Panc1 (cell line): ENCODE measurements around the gene ASB7. TPM values are rescaled to one million over a fixed set of nuclear protein-coding genes. Genes with fewer than 3 reads are reported as not detected.

Experiments
- ATAC-seq: fragments of 200-7000 bp; cut with Tn5 transposase; 2 replicates; pipeline ENCODE4 v1.9.1; 2020; ENCODE audit warnings: mild to moderate bottlenecking, moderate library complexity
- BruUV-seq: library from RNA; stranded (reverse); fragments of 400-500 nt; replicated peaks from 2 replicates; lab custom pipeline; 2021; lab: Mats Ljungman, UMichigan
- CTCF ChIA-PET: fragments of 300-600 bp; sonication (Branson Sonifier 250); formaldehyde crosslinking; loops from one replicate; lab custom pipeline; 2022; ENCODE audit warnings: antibody characterized with exemption; lab: Charles Lee
- POLR2A ChIA-PET: fragments of 300-600 bp; sonication (Branson Sonifier 250); formaldehyde crosslinking; loops from one replicate; lab custom pipeline; 2022; ENCODE audit warnings: antibody characterized with exemption; lab: Charles Lee
- DNase-seq: peaks from one replicate; pipeline ENCODE4 v3.0.0-alpha.2; 2010; ENCODE audit warnings: low read depth, low spot score
- H3K27ac ChIP-seq: 2 replicates; pipeline ENCODE4 v1.5.1; 2011; ENCODE audit warnings: mild to moderate bottlenecking, low read length, inconsistent platforms
- H3K27me3 ChIP-seq: fragments of 200-500 bp; sonication (Bioruptor generic); 2 replicates; pipeline ENCODE4 v1.6.0; 2014; ENCODE audit warnings: low read length, inconsistent platforms; ENCODE audit not compliant: control insufficient read depth, insufficient read depth
- H3K36me3 ChIP-seq: fragments of 200-500 bp; sonication (Bioruptor generic); 2 replicates; pipeline ENCODE4 v1.5.1; 2014; ENCODE audit warnings: inconsistent platforms, mild to moderate bottlenecking, low read length, moderate library complexity; ENCODE audit not compliant: control insufficient read depth, insufficient read depth
- H3K4me1 ChIP-seq: 2 replicates; pipeline ENCODE4 v1.5.1; 2011; ENCODE audit warnings: inconsistent platforms, mild to moderate bottlenecking, low read length, moderate library complexity; ENCODE audit not compliant: control insufficient read depth, insufficient read depth
- H3K4me3 ChIP-seq, 2 experiments: 2 replicates each; pipeline ENCODE4 v1.5.1; 2011 to 2012; ENCODE audit warnings: low read depth in 2 of 2, low read length in 2 of 2, mild to moderate bottlenecking in 2 of 2, inconsistent platforms in 1 of 2, moderate library complexity in 1 of 2
- H3K9me3 ChIP-seq: fragments of 200-500 bp; sonication (Bioruptor generic); 2 replicates; pipeline ENCODE4 v1.5.1; 2014; ENCODE audit warnings: low read depth, mild to moderate bottlenecking, inconsistent platforms, low read length, moderate library complexity; ENCODE audit not compliant: control insufficient read depth, insufficient read depth
- CTCF ChIP-seq: fragments of 450-650 bp; IDR thresholded peaks from 2 replicates; pipeline ENCODE4 v1.5.1; 2017; ENCODE audit warnings: mild to moderate bottlenecking
- POLR2AphosphoS5 ChIP-seq: IDR thresholded peaks from 2 replicates; pipeline ENCODE4 v1.6.1; 2012; ENCODE audit warnings: mild to moderate bottlenecking, low read depth, low read length, moderate library complexity
- SIN3A ChIP-seq: IDR thresholded peaks from 2 replicates; pipeline ENCODE4 v1.6.1; 2012; ENCODE audit warnings: low read depth, mild to moderate bottlenecking, low read length, moderate library complexity, borderline replicate concordance; ENCODE audit not compliant: insufficient read depth
- TCF7L2 ChIP-seq: IDR thresholded peaks from 2 replicates; pipeline ENCODE4 v1.6.1; 2011; ENCODE audit warnings: mild to moderate bottlenecking, low read depth, low read length, inconsistent platforms
- in situ Hi-C: cut with HindIII; loops from 2 replicates; pipeline ENCODE4 v1.10.0; 2016; ENCODE audit warnings: low sequenced_read_pairs, low pct_unique_long_range_greater_than_20kb
- intact Hi-C: fragments of 100-400 bp; cut with micrococcal nuclease; formaldehyde crosslinking; loops from one replicate; pipeline ENCODE4 v1.10.0; 2022; ENCODE audit not compliant: unreplicated experiment
- total RNA-seq: library from RNA; stranded (reverse); gene quantifications from one replicate; pipeline ENCODE4 v1.2.1, GENCODE V29; 2021; ENCODE audit not compliant: unreplicated experiment
- TF ChIP-seq, protein P1 (sequence below), 2 experiments: IDR thresholded peaks; 2 replicates each; pipeline ENCODE4 v1.6.1; 2011 to 2012; ENCODE audit warnings: low read depth in 2 of 2, control low read depth in 1 of 2, low read length in 1 of 2, mild to moderate bottlenecking in 1 of 2, moderate library complexity in 1 of 2; ENCODE audit not compliant: insufficient read depth in 1 of 2

ASB7 gene
- total RNA-seq, 1 experiment from 2014 or later = 18.1 TPM

- no peak for DNase-seq
- Histone ChIP-seq H3K9me3 (no peaks in the 10 kb centered on the region), H3K4me3 (no peak overlapping the region), H3K27me3 (no peaks in the 10 kb centered on the region), H3K27ac (no peak overlapping the region), H3K36me3 (peaks cover 28% of the 10 kb centered on the region), H3K4me1 (no peaks in the 10 kb centered on the region)
- CTCF ChIA-PET = no interaction called here
- intact Hi-C loops (no loop called here), in situ Hi-C loops (no loop called here)
- ATAC-seq = no peak
- no TSS peak for BruUV-seq
- TF ChIP-seq, protein P1, sequence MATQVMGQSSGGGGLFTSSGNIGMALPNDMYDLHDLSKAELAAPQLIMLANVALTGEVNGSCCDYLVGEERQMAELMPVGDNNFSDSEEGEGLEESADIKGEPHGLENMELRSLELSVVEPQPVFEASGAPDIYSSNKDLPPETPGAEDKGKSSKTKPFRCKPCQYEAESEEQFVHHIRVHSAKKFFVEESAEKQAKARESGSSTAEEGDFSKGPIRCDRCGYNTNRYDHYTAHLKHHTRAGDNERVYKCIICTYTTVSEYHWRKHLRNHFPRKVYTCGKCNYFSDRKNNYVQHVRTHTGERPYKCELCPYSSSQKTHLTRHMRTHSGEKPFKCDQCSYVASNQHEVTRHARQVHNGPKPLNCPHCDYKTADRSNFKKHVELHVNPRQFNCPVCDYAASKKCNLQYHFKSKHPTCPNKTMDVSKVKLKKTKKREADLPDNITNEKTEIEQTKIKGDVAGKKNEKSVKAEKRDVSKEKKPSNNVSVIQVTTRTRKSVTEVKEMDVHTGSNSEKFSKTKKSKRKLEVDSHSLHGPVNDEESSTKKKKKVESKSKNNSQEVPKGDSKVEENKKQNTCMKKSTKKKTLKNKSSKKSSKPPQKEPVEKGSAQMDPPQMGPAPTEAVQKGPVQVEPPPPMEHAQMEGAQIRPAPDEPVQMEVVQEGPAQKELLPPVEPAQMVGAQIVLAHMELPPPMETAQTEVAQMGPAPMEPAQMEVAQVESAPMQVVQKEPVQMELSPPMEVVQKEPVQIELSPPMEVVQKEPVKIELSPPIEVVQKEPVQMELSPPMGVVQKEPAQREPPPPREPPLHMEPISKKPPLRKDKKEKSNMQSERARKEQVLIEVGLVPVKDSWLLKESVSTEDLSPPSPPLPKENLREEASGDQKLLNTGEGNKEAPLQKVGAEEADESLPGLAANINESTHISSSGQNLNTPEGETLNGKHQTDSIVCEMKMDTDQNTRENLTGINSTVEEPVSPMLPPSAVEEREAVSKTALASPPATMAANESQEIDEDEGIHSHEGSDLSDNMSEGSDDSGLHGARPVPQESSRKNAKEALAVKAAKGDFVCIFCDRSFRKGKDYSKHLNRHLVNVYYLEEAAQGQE (IDR thresholded peaks at IDR 0.05; ENCODE audit: insufficient read depth in 1 of 2, low read depth in 2 of 2, low read length in 1 of 2) = no peak
- no peak for TF ChIP-seq CTCF
- POLR2A ChIA-PET = no interaction called here
These were observed 10.8 kb downstream of the ASB7 start for GRCh38 chr15:100613208-100613607.

GRCh38 chr15:100614336-100614735 lies 11.9 kb downstream of the ASB7 start:
- no peak overlapping the region for H3K4me3 ChIP-seq
- peaks cover 24% of the 10 kb centered on the region for H3K36me3 ChIP-seq
- no peak for TF ChIP-seq CTCF
- TF ChIP-seq POLR2AphosphoS5 = no peak
- no peak for TF ChIP-seq SIN3A
- TF ChIP-seq, protein P1 (IDR thresholded peaks at IDR 0.05; ENCODE audit: insufficient read depth in 1 of 2, low read depth in 2 of 2, low read length in 1 of 2) = no peak
- TF ChIP-seq TCF7L2 = no peak
- POLR2A ChIA-PET = no interaction called here
- no peaks in the 10 kb centered on the region for H3K9me3 ChIP-seq
- BruUV-seq = no TSS peak
- no peaks in the 10 kb centered on the region for H3K27me3 ChIP-seq
- DNase-seq = no peak
- CTCF ChIA-PET = no interaction called here
- ATAC-seq = no peak
- in situ Hi-C loops (no loop called here), intact Hi-C loops (no loop called here)
- no peak overlapping the region for H3K27ac ChIP-seq
- H3K4me1 ChIP-seq = no peaks in the 10 kb centered on the region
